ENCODE results near the gene MICU1. TPM values are rescaled to one million over a fixed set of nuclear protein-coding genes. Genes with fewer than 3 reads are reported as not detected.

Gene MICU1
- total and polyA plus RNA-seq, 2 of the 13 experiments (the other 11 are each of a cell fraction or from before 2014, with no cell fraction given): 32.5 to 56.1 TPM

- TF ChIP-seq ZNF496 (CRISPR knock-in tag; IDR thresholded peaks at IDR 0.05; ENCODE audit: insufficient replicate concordance) (no peak), RFXAP (CRISPR knock-in tag; IDR thresholded peaks at IDR 0.05; ENCODE audit: borderline replicate concordance) (no peak), ZNF670 (CRISPR knock-in tag; IDR thresholded peaks at IDR 0.05; ENCODE audit: borderline replicate concordance) (peak; percentile 53; the same call in 1 of the 2 replicates), THAP11 (CRISPR knock-in tag; IDR thresholded peaks at IDR 0.05) (peak; percentile 75; the same call in 1 of the 2 replicates), HOXD1 (CRISPR knock-in tag; IDR thresholded peaks at IDR 0.05) (no peak), ZNF136 (CRISPR knock-in tag; IDR thresholded peaks at IDR 0.05; ENCODE audit: low read depth) (no peak), ZNF317 (CRISPR knock-in tag; IDR thresholded peaks at IDR 0.05) (no peak), ATF5 (CRISPR knock-in tag; IDR thresholded peaks at IDR 0.05; ENCODE audit: low read depth) (no peak; the same call in 1 of the 2 replicates), ZNF781 (CRISPR knock-in tag; IDR thresholded peaks at IDR 0.05; ENCODE audit: borderline replicate concordance, not compliant biosample characterization) (peak; percentile 95), ZNF280B (CRISPR knock-in tag; IDR thresholded peaks at IDR 0.05; ENCODE audit: borderline replicate concordance) (peak; percentile 84; the same call in 1 of the 2 replicates), SMC3 (IDR thresholded peaks at IDR 0.05; ENCODE audit: low read length) (peak; percentile 8; the same call in 1 of the 2 replicates), TRIM24 (CRISPR knock-in tag; IDR thresholded peaks at IDR 0.05) (no peak), GLI4 (CRISPR knock-in tag; IDR thresholded peaks at IDR 0.05; ENCODE audit: borderline replicate concordance) (no peak), MATR3 (CRISPR knock-in tag; IDR thresholded peaks at IDR 0.05) (no peak), ESRRA (CRISPR knock-in tag; IDR thresholded peaks at IDR 0.05; ENCODE audit: low read depth) (no peak), MXI1 (IDR thresholded peaks at IDR 0.05; ENCODE audit: borderline replicate concordance, low read depth, low read length) (peak; percentile 18; the same call in 1 of the 3 replicates), ATF3 (CRISPR knock-in tag; IDR thresholded peaks at IDR 0.05) (peak; percentile 82), YY1 (IDR thresholded peaks at IDR 0.05; ENCODE audit: insufficient read depth, insufficient replicate concordance, low read depth, low read length) (no peak), KIAA2018 (CRISPR knock-in tag; IDR thresholded peaks at IDR 0.05; ENCODE audit: borderline replicate concordance) (no peak)
Measured at GRCh38 chr10:72320676-72321247, 305.1 kb downstream of the MICU1 start (continued).

Data from HepG2 (cell line).